NB4 (cell line): Measurements from ENCODE around the gene PHF21B.
A peak's percentile ranks its signal among the peaks of the same experiment; 100 is the strongest.

Source experiments
- DNase-seq: peaks from one replicate; pipeline ENCODE4 v3.0.0; 2010; ENCODE audit warnings: low read depth
- H3K4me3 ChIP-seq: one replicate; pipeline ENCODE4 v1.5.1; 2011; ENCODE audit warnings: mild to moderate bottlenecking, low read depth, low read length, moderate library complexity
- CTCF ChIP-seq: IDR thresholded peaks from one replicate; pipeline ENCODE4 v1.5.1; 2012; ENCODE audit warnings: low read depth, low read length
- MAX ChIP-seq: IDR thresholded peaks from 2 replicates; pipeline ENCODE4 v1.6.1; 2011; ENCODE audit warnings: low read depth, low read length
- MYC ChIP-seq: IDR thresholded peaks from 2 replicates; pipeline ENCODE4 v1.6.1; 2011; ENCODE audit warnings: low read depth, low read length
- POLR2A ChIP-seq: IDR thresholded peaks from 2 replicates; pipeline ENCODE4 v1.6.1; 2011; ENCODE audit warnings: mild to moderate bottlenecking; ENCODE audit not compliant: insufficient read length; ENCODE audit errors: extremely low read depth

Gene PHF21B

DNA sequence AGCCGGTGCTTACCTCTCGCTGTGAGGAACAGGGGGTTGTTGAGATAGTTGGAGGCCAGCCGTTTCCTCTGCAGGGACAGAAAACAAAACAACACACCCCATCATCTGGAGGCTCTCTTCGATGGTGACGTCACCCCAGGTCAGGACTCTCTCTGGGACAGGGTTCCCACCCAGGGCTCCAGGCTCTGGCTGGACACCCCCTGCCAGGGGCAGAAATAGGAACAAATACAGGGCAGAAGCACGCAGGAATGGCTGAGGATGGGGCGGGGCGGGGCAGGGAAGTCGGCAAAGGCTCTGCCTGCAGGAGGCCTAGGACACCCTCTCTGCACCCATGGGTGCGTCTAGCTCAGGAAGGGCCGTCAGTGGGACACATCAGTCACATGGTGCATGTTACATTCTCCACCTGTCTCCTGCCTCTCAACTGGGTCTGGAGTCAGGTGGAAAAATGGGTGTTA, 118.5 kb downstream of the PHF21B start:
- no peak overlapping the region for H3K4me3 ChIP-seq
- TF ChIP-seq CTCF (no peak), MYC (no peak), MAX (no peak), POLR2A (no peak)
- no peak for DNase-seq

- DNase-seq: no peak
- no peak overlapping the region for H3K4me3 ChIP-seq
- TF ChIP-seq MYC: no peak
- no peak for TF ChIP-seq POLR2A
- TF ChIP-seq MAX: no peak
- no peak for TF ChIP-seq CTCF
These were observed 119.2 kb downstream of the PHF21B start for GRCh38 chr22:44890416-44891292.

DNA sequence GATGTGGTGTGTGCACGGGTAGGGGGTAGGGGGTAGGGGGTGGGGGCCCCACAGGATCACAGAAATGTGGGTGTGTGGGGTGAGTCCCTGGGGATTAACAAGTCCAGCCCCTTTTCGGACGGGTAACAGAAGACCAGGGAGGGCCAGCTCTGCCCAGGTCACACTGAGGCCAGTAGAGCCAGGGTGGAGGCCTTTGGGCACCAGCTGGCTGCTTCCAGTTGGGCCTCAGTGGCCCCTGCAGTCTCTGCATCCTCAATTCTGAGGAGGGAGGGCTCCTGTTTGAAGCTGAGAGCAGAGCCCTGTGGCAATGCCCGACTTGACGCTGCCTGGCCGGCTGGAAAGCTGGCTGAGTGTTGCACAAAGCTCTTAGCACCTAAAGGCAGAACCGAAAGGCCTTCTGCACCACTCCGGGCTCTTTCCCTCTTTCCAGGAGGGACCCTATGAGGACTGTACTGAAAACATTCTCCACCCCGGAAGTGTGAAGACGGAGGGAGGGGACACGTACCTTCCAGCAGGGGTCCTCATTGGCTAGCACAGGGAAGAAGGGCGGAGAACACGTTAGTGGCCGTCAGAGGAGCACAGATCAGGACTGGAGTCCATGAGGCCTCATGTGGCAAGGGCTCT, 120.4 kb downstream of the PHF21B start:
- no peak overlapping the region for H3K4me3 ChIP-seq
- DNase-seq: peak; percentile 19
- TF ChIP-seq CTCF: no peak
- TF ChIP-seq POLR2A: no peak
- TF ChIP-seq MYC: no peak
- no peak for TF ChIP-seq MAX

GRCh38 chr22:44888491-44889254, 121.1 kb downstream of the PHF21B start:
- DNase-seq: no peak
- no peak overlapping the region for H3K4me3 ChIP-seq
- TF ChIP-seq CTCF: no peak

- no peak for DNase-seq
- TF ChIP-seq CTCF: no peak
- TF ChIP-seq POLR2A: no peak
- no peak for TF ChIP-seq MAX
- TF ChIP-seq MYC: no peak
These were observed 121.9 kb downstream of the PHF21B start for GRCh38 chr22:44887941-44888366.

More at GRCh38 chr22:44887941-44888366, 121.9 kb downstream of the PHF21B start:
- H3K4me3 ChIP-seq: no peak overlapping the region
